ENCODE results near the gene CTNND2.

- TF ChIP-seq CTCF (IDR thresholded peaks at IDR 0.05) (no peak), POLR2A (IDR thresholded peaks at IDR 0.05) (no peak)
These were observed 663.7 kb downstream of the CTNND2 start for GRCh38 chr5:11240293-11241190.

Data from Peyer's patch (tissue), 4 donors.